H1 (cell line): ENCODE results near the gene TMEM89.

ENCODE experiments used
- CEBPB ChIP-seq: IDR thresholded peaks from 2 replicates; pipeline ENCODE4 v1.6.1; 2012; ENCODE audit warnings: low read depth, low read length
- EZH2 ChIP-seq: fragments of 200-600 bp; sonication (generic); IDR thresholded peaks from 2 replicates; pipeline ENCODE4 v1.7.1; 2012; ENCODE audit warnings: low read depth, mild to moderate bottlenecking, moderate library complexity, low read length, inconsistent platforms; ENCODE audit not compliant: severe bottlenecking
- HDAC6 ChIP-seq: IDR thresholded peaks from one replicate; pipeline ENCODE4 v1.7.1; 2012; ENCODE audit warnings: low read depth, mild to moderate bottlenecking, inconsistent platforms, low read length, moderate library complexity
- KDM1A ChIP-seq: fragments of 200-600, 300-600 bp; sonication (generic); IDR thresholded peaks from 2 replicates; pipeline ENCODE4 v1.7.1; 2016; ENCODE audit warnings: mild to moderate bottlenecking, low read length, borderline replicate concordance
- POLR2A ChIP-seq, 2 experiments: IDR thresholded peaks; 1 replicate in 1 of 2; 2 replicates in 1 of 2; pipeline ENCODE4 v1.6.1; 2011; ENCODE audit warnings: low read depth in 2 of 2, low read length in 2 of 2, mild to moderate bottlenecking in 2 of 2; ENCODE audit errors: control extremely low read depth in 1 of 2
- POLR2AphosphoS5 ChIP-seq: IDR thresholded peaks from 2 replicates; pipeline ENCODE4 v1.6.1; 2011; ENCODE audit warnings: low read depth, low read length
- RFX5 ChIP-seq: IDR thresholded peaks from 2 replicates; pipeline ENCODE4 v1.6.1; 2011; ENCODE audit warnings: low read depth, low read length, improper control_type of control experiment, borderline replicate concordance
- SP2 ChIP-seq: IDR thresholded peaks from 2 replicates; pipeline ENCODE4 v1.6.1; 2012; ENCODE audit warnings: mild to moderate bottlenecking, low read length, inconsistent platforms
- SUZ12 ChIP-seq: fragments of 200-600 bp; sonication (generic); IDR thresholded peaks from 2 replicates; pipeline ENCODE4 v1.6.1; 2012; ENCODE audit warnings: mild to moderate bottlenecking, inconsistent platforms, low read length, moderate library complexity, mixed read lengths
- YY1 ChIP-seq: IDR thresholded peaks from 2 replicates; pipeline ENCODE4 v1.6.1; 2011; ENCODE audit warnings: low read depth, mild to moderate bottlenecking, low read length
- TF ChIP-seq, protein P1 (sequence below), 3 experiments: IDR thresholded peaks; 1 replicate in 2 of 3; 2 replicates in 1 of 3; pipeline versions ENCODE4 v1.5.1 to v1.6.1; 2011; ENCODE audit warnings: low read length in 3 of 3, mild to moderate bottlenecking in 3 of 3, inconsistent platforms in 2 of 3, low read depth in 1 of 3, moderate library complexity in 1 of 3; ENCODE audit not compliant: insufficient read depth in 1 of 3; ENCODE audit errors: control extremely low read depth in 1 of 3
- TF ChIP-seq, protein P2 (sequence below): IDR thresholded peaks from 2 replicates; pipeline ENCODE4 v1.6.1; 2012; ENCODE audit warnings: inconsistent platforms

DNA sequence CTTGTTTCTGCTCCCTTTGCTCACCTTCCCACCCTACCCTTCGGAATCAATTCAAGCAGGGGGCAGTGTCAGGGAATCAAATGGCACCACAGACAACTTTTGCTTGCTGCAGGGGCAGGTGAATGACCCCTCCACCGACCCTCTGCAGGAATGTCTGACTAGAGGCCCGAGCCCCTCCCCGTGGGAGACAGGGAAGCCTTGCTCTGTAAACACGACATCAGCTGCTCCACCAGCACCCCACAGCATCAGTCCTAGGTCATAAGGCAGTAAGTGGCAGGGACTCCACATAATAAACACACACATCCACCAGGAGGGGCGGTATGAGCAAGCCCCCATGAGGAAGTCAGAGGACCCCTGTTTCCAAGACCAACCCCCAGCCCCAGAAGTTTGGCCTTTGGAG is 15.7 kb upstream of the TMEM89 start:
- TF ChIP-seq, protein P1, sequence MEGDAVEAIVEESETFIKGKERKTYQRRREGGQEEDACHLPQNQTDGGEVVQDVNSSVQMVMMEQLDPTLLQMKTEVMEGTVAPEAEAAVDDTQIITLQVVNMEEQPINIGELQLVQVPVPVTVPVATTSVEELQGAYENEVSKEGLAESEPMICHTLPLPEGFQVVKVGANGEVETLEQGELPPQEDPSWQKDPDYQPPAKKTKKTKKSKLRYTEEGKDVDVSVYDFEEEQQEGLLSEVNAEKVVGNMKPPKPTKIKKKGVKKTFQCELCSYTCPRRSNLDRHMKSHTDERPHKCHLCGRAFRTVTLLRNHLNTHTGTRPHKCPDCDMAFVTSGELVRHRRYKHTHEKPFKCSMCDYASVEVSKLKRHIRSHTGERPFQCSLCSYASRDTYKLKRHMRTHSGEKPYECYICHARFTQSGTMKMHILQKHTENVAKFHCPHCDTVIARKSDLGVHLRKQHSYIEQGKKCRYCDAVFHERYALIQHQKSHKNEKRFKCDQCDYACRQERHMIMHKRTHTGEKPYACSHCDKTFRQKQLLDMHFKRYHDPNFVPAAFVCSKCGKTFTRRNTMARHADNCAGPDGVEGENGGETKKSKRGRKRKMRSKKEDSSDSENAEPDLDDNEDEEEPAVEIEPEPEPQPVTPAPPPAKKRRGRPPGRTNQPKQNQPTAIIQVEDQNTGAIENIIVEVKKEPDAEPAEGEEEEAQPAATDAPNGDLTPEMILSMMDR (IDR thresholded peaks at IDR 0.05; ENCODE audit: control extremely low read depth in 1 of 3, insufficient read depth in 1 of 3, low read depth in 1 of 3, low read length in 3 of 3) = peak in 1 of 3 experiments; percentile 1; a peak in 1 of 4 replicates
- TF ChIP-seq, protein P2, sequence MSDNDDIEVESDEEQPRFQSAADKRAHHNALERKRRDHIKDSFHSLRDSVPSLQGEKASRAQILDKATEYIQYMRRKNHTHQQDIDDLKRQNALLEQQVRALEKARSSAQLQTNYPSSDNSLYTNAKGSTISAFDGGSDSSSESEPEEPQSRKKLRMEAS = no peak
- no peak for TF ChIP-seq RFX5
- TF ChIP-seq CEBPB = no peak
- no peak for TF ChIP-seq POLR2AphosphoS5
- TF ChIP-seq SP2 = no peak
- TF ChIP-seq POLR2A (IDR thresholded peaks at IDR 0.05; ENCODE audit: control extremely low read depth in 1 of 2, low read depth in 2 of 2, low read length in 2 of 2) = no peak
- TF ChIP-seq HDAC6 = no peak
- TF ChIP-seq YY1 = no peak
- TF ChIP-seq KDM1A = no peak
- TF ChIP-seq SUZ12 = no peak
- no peak for TF ChIP-seq EZH2
